HUES48 (cell line): ENCODE results near the gene LAMA2.
"Not testable (repeated sequence)": the region's sequence is repeated elsewhere in the genome, so short reads cannot be mapped to it uniquely, and the experiment has no call there.

ENCODE experiments used
- H3K27ac ChIP-seq: one replicate; pipeline ENCODE4 v1.7.0; 2013; ENCODE audit warnings: low read depth, low read length, inconsistent platforms
- H3K27me3 ChIP-seq: 2 replicates; pipeline ENCODE4 v1.6.1; 2013; ENCODE audit warnings: mild to moderate bottlenecking, low read length; ENCODE audit not compliant: control insufficient read depth, insufficient read depth
- H3K36me3 ChIP-seq: 2 replicates; pipeline ENCODE4 v1.6.1; 2013; ENCODE audit warnings: low read length; ENCODE audit not compliant: control insufficient read depth, insufficient read depth
- H3K4me1 ChIP-seq: 2 replicates; pipeline ENCODE4 v1.6.1; 2013; ENCODE audit warnings: mild to moderate bottlenecking, low read length; ENCODE audit not compliant: control insufficient read depth, insufficient read depth
- H3K4me3 ChIP-seq: 2 replicates; pipeline ENCODE4 v1.5.1; 2013; ENCODE audit warnings: mild to moderate bottlenecking, low read depth, low read length
- H3K9ac ChIP-seq: 2 replicates; pipeline ENCODE4 v1.6.1; 2013; ENCODE audit warnings: mild to moderate bottlenecking, low read depth, low read length, moderate library complexity
- H3K9me3 ChIP-seq: 2 replicates; pipeline ENCODE4 v1.6.1; 2013; ENCODE audit warnings: low read length; ENCODE audit not compliant: control insufficient read depth, insufficient read depth

The LAMA2 gene

DNA sequence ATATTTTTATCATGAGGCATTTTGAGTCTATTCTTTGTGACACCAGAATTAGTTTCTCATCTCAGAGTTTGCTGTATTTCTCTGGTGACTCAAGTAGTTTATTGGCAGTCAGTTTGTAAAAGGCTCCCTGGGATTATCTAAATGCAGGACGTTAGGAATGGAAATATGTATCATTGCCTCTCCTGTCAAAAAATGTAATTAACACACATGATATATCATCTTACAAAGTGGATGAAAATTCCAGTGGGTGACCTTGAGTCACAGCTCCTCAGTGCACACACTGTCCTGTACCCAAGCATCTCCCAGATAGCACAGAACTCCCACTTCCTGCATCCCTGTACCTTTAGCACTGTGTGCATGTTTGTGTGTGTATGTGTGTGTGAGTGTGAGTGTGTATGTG is 258.6 kb downstream of the LAMA2 start:
- H3K9me3 ChIP-seq, result no peaks in the 10 kb centered on the region

DNA sequence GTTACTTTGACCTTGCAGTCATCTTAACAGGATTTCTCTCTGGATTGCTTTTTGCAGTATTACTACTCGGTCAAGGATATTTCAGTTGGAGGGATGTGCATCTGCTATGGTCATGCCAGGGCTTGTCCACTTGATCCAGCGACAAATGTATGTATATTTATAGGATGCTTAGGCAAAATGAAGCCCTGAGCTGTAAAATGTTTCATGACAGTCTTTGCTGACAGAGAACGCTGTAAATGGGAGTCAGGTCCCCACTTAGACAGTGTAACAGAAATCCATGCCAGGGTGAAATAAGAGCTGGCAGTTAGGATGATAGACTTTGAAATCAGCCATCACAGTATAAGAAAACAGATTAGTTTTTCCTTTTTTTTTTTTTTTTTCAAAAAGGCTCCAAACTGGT is 264.0 kb downstream of the LAMA2 start:
- H3K4me1 ChIP-seq, result no peaks in the 10 kb centered on the region
- no peaks in the 10 kb centered on the region for H3K27me3 ChIP-seq
- no peaks in the 10 kb centered on the region for H3K9me3 ChIP-seq
- H3K4me3 ChIP-seq, result no peak overlapping the region
- no peaks in the 10 kb centered on the region for H3K36me3 ChIP-seq
- no peak overlapping the region for H3K9ac ChIP-seq
- H3K27ac ChIP-seq, result no peak overlapping the region

More for the DNA sequence above, 258.6 kb downstream of the LAMA2 start:
- Histone ChIP-seq H3K4me3 (no peak overlapping the region), H3K4me1 (no peaks in the 10 kb centered on the region), H3K27ac (no peak overlapping the region), H3K27me3 (no peaks in the 10 kb centered on the region), H3K36me3 (no peaks in the 10 kb centered on the region), H3K9ac (no peak overlapping the region)

DNA sequence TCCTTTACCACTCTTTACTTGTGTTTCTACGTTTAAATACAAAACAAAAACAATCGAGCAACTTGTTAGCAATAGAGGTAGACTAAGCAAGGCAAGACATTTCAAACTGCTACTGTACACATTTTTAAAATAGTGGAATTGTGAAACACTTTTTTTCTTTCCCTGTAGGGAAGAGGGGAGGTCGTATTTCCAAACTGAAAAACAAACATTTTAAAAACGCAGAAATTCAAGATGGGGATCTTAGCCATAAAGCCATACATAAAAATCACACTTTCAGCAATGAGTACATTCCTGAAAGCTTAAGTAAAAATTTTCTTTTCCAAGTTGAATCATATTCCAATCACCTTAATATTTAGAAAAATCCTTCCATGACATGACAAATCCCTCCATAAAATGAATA is 267.6 kb downstream of the LAMA2 start:
- H3K9ac ChIP-seq, result no peak overlapping the region
- H3K4me3 ChIP-seq, result no peak overlapping the region
- no peak overlapping the region for H3K27ac ChIP-seq
- H3K4me1 ChIP-seq, result no peaks in the 10 kb centered on the region
- no peaks in the 10 kb centered on the region for H3K9me3 ChIP-seq
- H3K36me3 ChIP-seq, result no peaks in the 10 kb centered on the region
- H3K27me3 ChIP-seq, result no peaks in the 10 kb centered on the region

DNA sequence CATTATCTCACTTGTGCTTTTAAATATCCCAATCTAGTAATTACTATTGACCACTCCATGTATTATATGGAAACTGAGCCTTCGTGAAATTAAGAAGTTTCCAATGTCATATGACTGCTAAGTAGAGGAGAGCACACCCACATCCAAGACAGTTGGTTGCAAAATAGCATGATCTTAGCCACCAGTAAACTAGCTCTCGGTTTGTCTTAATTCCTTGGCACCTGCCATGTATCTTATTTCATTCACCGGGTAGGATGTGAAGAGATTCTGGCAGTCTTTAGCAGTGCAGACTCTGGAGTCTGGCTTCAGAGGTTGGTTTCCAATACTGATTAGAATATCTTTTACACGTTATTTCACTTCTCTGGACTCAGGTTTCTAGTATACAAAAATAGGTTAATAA is 270.3 kb downstream of the LAMA2 start:
- H3K4me1 ChIP-seq, result no peaks in the 10 kb centered on the region
- H3K4me3 ChIP-seq, result no peak overlapping the region
- H3K9ac ChIP-seq, result no peak overlapping the region
- no peaks in the 10 kb centered on the region for H3K36me3 ChIP-seq
- no peaks in the 10 kb centered on the region for H3K27me3 ChIP-seq
- no peaks in the 10 kb centered on the region for H3K9me3 ChIP-seq
- H3K27ac ChIP-seq, result no peak overlapping the region

DNA sequence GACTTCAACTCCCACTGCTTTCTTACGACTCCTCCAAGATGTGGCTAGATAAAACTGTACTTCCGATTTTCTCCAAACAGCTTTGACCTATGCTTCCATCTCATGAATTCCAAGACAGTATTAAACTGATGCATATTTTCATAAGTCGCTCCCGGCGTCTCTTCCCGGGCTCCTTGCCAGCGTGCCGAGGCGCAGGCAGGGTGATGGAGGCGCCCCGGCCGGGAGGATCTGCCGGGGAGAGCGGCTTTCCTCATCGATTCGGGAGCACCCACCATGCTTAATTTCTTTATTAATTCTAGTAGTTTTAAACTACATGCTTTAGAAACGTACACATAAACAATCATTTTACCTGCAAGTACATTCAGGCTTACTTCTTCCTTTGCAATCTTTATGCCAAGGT is 276.3 kb downstream of the LAMA2 start:
- not testable (repeated sequence) for H3K4me1 ChIP-seq, H3K9ac ChIP-seq, H3K27me3 ChIP-seq, H3K4me3 ChIP-seq, H3K36me3 ChIP-seq, H3K27ac ChIP-seq, H3K9me3 ChIP-seq

DNA sequence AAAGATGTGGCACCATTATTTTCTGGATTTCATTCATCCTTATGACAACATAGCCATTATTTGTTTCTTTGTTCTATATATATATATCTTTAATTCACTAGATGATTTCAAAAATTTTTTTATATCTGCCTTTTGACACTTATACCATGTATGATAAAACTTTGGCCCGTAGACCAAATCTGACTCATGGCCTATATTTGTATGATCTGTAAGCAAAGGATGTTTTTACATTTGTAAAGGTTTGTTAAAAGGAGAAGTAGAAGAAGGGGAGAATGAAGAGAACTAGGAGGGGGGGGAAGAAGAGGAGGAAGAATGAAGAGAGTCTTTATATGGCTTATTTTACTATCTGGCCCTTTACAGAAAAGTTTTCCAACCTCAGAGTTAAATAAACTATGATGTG is 279.7 kb downstream of the LAMA2 start:
- no peaks in the 10 kb centered on the region for H3K9me3 ChIP-seq
- H3K4me1 ChIP-seq, result no peaks in the 10 kb centered on the region
- no peak overlapping the region for H3K9ac ChIP-seq
- no peaks in the 10 kb centered on the region for H3K27me3 ChIP-seq
- H3K4me3 ChIP-seq, result no peak overlapping the region
- H3K36me3 ChIP-seq, result no peaks in the 10 kb centered on the region
- no peak overlapping the region for H3K27ac ChIP-seq

DNA sequence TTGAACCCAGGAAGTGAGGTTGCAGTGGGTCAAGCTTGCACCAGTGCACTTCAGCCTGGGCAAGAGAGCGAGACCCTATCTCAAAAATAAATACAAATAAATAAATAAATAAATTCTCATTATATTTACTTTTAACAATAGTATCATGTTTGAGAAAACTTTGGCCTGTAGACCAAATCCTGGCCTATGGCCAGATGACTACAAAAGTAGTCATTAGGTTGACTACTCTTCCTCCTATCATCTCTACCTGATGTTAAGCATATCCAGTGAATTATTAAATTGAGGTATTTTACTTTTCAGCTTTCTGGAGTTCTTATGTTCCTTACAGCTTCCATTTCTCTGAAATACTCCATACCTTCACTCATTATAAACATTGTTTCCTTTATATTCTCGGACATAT is 280.6 kb downstream of the LAMA2 start:
- Histone ChIP-seq H3K4me3 (no peak overlapping the region), H3K9me3 (no peaks in the 10 kb centered on the region), H3K9ac (no peak overlapping the region), H3K27me3 (no peaks in the 10 kb centered on the region), H3K36me3 (no peaks in the 10 kb centered on the region), H3K27ac (no peak overlapping the region), H3K4me1 (no peaks in the 10 kb centered on the region)

DNA sequence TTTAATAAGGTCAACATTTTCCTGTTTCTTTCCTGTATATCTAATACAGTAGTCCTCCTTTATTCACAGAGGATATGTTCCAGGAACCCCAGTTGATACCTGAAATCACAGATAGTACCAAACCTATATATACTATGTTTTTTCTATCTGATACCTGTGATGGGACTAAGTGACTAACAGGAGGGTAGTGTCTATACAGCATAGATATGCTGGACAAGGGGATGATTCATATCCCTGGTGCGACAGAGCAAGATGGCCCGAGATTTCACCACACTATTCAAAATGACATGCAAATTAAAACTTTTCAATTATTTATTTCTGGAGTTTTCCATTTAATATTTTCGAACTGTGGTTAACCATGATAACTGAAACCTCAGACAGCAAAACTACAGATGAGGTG is 281.1 kb downstream of the LAMA2 start:
- Histone ChIP-seq H3K36me3 (no peaks in the 10 kb centered on the region), H3K4me1 (no peaks in the 10 kb centered on the region), H3K27me3 (no peaks in the 10 kb centered on the region), H3K4me3 (no peak overlapping the region), H3K27ac (no peak overlapping the region), H3K9me3 (no peaks in the 10 kb centered on the region), H3K9ac (no peak overlapping the region)

DNA sequence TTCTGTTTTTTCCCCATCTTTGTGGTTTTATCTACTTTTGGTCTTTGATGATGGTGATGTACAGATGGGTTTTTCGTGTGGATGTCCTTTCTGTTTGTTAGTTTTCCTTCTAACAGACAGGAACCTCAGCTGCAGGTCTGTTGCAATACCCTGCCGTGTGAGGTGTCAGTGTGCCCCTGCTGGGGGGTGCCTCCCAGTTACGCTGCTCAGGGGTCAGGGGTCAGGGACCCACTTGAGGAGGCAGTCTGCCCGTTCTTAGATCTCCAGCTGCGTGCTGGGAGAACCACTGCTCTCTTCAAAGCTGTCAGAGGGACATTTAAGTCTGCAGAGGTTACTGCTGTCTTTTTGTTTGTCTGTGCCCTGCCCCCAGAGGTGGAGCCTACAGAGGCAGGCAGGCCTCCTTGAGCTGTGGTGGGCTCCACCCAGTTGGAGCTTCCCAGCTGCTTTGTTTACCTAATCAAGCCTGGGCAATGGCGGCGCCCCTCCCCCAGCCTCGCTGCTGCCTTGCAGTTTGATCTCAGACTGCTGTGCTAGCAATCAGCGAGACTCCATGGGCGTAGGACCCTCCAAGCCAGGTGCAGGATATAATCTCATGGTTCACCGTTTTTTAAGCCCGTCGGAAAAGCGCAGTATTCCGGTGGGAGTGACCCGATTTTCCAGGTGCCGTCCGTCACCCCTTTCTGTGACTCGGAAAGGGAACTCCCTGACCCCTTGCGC is 289.5 kb downstream of the LAMA2 start:
- not testable (repeated sequence) for H3K4me1 ChIP-seq, H3K27ac ChIP-seq, H3K27me3 ChIP-seq, H3K36me3 ChIP-seq, H3K9me3 ChIP-seq
- Histone ChIP-seq H3K4me3 (peak overlapping the region; percentile 65), H3K9ac (peak overlapping the region; percentile 78)

DNA sequence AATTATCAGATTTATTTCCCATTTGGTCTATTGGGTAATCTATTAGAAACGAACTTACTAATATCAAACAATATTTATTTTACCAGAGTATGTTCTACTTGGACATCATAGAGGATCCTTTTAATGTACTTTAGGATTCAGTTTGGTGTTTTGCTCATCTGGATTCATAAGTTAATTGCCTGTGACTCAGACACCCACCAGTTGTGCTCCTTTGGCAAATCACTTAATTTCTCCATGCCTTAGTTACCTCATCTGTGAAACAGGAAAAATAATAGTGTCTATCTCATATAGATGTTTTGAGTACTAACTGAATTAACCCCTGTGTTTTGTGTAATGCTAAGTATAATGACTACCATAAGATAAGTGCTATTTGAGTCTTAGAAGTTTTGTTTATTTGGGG is 292.1 kb downstream of the LAMA2 start:
- H3K9ac ChIP-seq, result no peak overlapping the region
- H3K27me3 ChIP-seq, result no peaks in the 10 kb centered on the region
- H3K36me3 ChIP-seq, result no peaks in the 10 kb centered on the region
- H3K4me3 ChIP-seq, result no peak overlapping the region
- no peaks in the 10 kb centered on the region for H3K9me3 ChIP-seq
- H3K4me1 ChIP-seq, result no peaks in the 10 kb centered on the region
- no peak overlapping the region for H3K27ac ChIP-seq

DNA sequence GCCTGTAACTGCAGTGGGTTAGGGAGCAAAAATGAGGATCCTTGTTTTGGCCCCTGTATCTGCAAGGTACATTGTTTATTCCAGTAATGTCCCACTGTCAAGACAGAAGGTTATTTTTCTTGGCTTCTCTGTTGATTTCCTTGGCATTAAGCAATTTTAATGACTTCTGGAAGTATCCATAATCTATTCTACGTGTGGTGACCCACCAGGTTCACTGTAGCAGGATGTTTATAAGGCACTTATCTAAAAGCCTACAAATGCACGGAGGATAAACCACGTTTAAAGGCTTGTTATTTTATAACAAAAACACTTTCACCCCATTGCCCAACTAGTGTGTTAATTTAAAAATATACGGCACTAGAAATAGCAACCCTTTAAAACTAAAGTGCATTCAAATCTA is 294.9 kb downstream of the LAMA2 start:
- Histone ChIP-seq H3K4me1 (no peaks in the 10 kb centered on the region), H3K9me3 (no peaks in the 10 kb centered on the region), H3K9ac (no peak overlapping the region), H3K27ac (no peak overlapping the region), H3K4me3 (no peak overlapping the region), H3K27me3 (no peaks in the 10 kb centered on the region), H3K36me3 (no peaks in the 10 kb centered on the region)

DNA sequence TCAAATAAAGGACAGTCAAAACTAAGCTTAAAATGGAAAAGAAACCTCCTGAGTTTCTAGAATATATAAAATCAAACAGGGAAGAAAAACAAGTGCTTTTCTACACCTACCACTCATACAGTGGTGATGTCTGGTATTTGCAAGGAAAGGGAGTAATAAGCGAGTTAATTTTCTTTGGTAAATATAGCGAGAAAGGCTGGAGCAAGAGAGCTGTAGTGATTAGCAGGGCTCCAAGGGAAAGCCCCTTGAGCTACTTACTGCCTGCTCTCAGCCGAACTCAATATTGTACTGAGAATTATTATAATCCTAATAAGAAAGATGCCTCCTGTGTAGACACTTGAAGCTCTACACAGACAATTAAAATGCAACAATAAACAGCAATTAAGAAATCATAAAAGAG is 296.3 kb downstream of the LAMA2 start:
- no peak overlapping the region for H3K27ac ChIP-seq
- peaks cover under 1% of the 10 kb centered on the region; the same call in 1 of the 2 replicates for H3K4me1 ChIP-seq
- no peak overlapping the region for H3K9ac ChIP-seq
- no peaks in the 10 kb centered on the region for H3K27me3 ChIP-seq
- no peaks in the 10 kb centered on the region for H3K9me3 ChIP-seq
- no peak overlapping the region for H3K4me3 ChIP-seq
- no peaks in the 10 kb centered on the region for H3K36me3 ChIP-seq
